Lung microvascular endothelial cell (primary cell): ENCODE results near the gene CTNND1. TPM values are rescaled to one million over a fixed set of nuclear protein-coding genes. Genes with fewer than 3 reads are reported as not detected.
"Not testable (repeated sequence)": the region's sequence is repeated elsewhere in the genome, so short reads cannot be mapped to it uniquely, and the experiment has no call there.

ENCODE experiments used
- DNase-seq, 2 donors: peaks; one replicate each; pipeline versions ENCODE4 v3.0.0 to v3.0.0-alpha.2; 2010; ENCODE audit warnings: low read depth in 2 of 2
- total RNA-seq: library from RNA; depleted of rRNA; stranded (reverse); fragments of >200 nt; gene quantifications from 2 replicates; pipeline ENCODE4 v1.2.1, GENCODE V29; 2014

CTNND1 gene
- total RNA-seq, 1 donor from 2014 or later = 212 TPM

DNA sequence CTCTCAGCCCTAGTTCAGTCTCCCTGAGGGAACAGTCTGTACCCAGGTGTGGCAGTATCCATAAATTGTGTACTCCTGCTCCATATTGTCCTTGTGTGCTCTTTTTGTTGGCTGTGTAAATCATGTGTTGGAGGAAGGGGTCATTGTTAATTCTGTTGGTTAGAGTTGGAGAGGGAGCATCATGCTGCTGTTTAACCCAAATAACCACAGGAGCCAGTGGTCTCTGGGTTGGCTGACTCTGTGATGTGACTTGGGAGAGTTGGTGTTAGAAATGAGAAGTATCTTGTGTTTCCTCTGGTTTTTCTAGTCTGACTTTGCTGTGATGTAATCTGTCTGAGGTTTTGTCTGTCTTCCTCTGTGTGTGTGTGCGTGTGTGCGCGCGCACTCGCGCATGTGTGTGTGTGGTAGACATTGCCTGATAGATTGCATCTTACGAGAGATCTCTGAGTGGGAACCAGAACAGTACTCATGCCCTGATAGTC, 30.5 kb downstream of the CTNND1 start:
- DNase-seq = peak in 1 of 2 donors; percentile 85

DNA sequence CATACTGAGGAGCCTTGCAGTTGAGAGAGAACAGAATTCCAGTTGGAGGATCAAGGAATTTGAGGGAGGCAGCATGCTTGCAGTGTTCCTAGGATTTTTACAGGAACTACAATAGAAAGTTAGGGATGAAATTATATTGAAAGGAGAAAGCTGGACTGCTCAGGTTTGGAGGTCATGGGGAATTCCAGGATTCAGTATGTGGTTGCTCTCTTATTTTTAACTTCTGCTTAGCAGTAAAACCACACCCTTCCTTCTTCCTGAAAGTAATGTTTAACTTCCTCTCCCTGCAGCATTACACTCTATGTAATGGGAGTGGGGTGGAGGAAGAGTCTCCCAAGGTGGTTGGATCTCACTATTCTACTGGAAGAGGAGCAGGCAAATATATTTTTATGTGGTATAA, 31.3 kb downstream of the CTNND1 start:
- DNase-seq = peak; percentile 22 to 77

DNA sequence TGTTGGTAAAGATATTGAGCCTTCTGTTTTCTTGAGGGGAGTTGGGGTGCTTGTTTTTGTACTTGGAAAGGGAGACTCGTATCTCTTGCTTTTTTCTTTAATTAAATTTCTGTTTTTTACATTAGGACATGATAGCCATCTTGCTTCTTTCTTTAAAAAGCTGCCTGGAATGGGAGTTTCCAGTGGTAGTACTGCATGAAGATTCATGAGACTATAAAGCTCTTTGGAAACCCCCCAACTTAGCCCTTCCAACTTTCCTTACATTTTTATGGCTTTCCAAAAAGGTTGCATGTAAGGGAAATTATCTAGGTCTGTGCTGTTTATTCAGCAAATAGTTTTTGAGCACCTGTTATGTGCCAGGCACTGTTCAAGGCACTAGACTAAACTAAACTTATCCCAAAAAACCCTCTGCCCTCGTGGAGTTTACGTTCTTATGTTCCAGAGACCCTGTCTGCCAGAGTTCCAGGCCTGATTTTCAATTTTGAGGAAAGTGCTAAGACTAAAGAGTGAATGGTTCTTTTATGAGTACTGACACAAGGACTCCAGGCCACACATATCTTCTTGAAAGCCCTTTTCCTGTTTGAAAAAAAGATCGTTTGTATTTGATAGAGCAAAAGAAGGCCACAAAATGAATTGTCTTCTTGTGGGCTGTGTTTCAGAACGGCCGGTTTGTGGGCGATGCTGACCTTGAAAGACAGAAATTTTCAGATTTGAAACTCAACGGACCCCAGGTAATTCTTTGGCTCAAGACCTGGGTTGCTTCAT, 31.9 kb downstream of the CTNND1 start:
- DNase-seq = no peak

DNA sequence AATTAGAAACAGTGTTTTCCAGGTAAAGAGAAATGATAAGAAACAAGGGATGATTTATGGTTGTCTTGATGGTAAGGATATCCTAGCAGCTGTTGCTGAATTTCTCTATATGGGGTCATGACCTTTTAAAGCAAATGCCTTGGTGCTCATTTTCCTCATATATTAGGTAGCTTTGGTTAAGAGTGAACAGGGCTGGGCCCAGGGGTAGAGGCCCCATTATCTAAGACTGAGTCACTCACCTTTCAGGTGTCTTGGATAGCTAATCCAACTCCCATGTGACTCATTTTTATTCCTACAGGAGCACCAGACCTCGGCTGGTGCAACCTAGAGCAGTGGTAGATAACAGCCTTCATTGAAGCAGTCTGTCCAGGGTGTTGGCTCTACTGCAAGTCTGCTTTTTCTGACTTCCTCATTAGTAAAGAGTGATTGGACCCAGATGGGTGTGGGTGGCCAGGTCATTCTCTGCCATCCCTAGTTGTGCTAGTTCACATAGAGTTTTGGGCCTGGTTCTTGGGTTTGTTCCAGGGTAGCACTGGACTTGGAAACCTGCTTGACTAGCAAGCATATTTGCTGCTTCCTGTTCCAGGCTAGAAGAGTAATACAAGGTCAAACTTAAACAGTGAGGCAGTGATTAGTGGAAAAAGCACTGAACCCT, 37.4 kb downstream of the CTNND1 start:
- DNase-seq = peak; percentile 35 to 72

DNA sequence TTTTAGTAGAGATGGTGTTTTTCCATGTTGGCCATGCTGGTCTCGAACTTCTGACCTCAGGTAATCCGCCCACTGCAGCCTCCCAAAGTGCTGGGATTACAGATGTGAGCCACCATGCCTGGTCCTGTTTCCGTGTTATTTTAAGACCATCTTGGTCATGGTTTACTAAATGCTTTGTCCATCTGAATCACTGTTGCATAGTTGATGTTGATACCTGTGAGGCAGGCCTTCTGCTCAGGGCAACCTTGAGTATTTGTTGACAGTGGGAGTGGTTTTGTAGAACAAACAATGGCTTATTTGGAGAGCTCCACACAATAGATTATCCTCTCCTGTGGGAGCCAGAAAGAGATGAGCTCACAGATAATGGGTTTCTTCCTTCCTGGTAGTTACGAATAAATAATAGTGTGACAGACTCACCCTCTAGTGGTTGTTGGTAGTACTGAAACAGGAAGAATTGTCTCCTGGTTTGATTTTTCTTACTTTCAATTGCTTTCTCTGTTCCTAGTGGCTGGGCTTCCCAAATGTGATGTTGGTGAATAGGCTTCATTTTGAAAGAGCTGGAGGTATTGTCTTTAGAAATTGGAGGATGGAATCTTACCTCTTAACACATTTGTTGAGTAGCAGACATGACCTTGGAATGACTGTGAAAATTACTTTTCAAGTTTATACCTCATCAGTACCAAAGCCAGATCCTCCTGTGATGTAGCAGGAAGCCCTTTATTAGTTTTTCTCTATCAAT, 39.0 kb downstream of the CTNND1 start:
- DNase-seq = peak; percentile 85 to 90

DNA sequence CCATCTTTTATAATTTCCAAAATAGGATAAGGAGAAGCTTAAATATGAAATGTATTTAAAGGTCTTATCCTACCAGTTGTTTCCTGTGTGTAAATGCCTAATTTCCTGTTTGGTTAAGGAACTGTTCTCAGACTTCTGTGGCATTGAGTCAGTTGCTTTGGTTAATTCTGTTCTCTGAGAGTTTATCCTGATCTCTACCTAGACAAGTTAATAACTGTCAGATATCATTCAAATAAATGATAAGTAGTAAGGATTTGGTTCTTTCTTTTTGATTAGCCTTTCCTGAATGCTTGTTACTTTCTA, 39.5 kb downstream of the CTNND1 start:
- peak in 1 of 2 donors; percentile 77 for DNase-seq

DNA sequence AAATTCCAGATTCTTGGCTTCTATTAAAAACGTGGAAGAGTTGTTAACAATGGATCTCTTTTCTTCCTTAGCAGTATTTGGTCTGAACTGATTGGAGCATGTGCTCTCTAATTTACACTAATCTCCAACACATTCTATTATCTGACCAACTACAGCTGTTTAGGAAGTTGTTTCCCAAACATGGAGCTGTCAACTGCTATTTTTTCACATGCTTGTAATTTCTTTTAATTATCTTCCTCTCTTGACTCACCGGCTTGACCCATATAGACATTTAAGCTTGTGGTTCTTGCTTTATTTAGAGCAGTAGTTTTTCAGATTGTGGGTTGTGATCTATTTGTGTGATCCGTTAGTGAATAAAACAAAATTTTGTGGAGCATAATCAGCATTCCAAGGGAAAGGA, 40.8 kb downstream of the CTNND1 start:
- DNase-seq = no peak

DNA sequence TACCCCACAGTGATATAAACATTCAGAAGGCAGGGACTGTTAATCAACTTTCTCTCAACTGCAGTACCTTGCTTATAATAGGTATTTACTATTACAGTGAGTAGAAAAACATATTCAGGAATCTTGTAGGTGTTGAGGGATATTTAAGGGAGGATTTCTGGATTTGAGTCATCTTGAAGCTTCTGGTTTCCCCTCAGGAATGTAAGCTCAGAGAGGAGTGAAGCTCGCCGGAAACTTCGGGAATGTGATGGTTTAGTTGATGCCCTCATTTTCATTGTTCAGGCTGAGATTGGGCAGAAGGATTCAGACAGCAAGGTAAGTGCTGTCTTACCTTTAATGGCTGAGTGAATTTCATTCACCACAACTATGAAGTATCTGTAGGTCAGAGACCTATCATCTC, 42.9 kb downstream of the CTNND1 start:
- DNase-seq = no peak

DNA sequence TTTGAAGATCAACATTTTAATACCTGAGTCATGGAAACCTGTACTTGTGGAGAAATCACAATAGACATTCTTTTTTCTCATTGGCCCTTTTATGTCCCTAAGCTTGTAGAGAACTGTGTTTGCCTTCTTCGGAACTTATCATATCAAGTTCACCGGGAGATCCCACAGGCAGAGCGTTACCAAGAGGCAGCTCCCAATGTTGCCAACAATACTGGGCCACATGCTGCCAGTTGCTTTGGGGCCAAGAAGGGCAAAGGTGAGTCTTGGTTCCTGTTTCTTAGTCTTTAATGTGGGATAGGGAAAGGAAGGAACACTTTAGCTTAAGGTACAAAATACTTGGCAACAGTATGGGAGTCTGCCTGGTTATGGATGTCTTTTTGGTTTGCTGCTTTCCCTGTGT, 44.2 kb downstream of the CTNND1 start:
- no peak for DNase-seq

DNA sequence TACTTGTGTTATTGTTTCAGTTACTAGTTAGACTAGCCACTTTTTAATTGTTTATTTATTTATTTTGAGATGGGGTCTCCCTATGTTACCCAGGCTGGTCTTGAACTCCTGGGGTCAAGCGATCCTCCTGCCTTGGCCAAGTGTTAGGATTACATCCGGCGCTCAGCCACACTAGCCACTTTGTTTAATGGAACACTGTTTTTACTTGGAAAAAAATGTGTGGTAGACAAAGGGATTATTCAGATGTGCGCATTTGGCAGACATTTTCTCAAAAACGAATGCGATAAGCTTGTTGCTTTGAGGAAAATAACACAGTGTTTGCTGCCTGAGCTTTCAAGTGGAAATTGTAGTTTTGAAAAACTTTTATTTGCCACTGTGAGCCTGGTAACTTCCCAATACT, 51.0 kb downstream of the CTNND1 start:
- DNase-seq = no peak

DNA sequence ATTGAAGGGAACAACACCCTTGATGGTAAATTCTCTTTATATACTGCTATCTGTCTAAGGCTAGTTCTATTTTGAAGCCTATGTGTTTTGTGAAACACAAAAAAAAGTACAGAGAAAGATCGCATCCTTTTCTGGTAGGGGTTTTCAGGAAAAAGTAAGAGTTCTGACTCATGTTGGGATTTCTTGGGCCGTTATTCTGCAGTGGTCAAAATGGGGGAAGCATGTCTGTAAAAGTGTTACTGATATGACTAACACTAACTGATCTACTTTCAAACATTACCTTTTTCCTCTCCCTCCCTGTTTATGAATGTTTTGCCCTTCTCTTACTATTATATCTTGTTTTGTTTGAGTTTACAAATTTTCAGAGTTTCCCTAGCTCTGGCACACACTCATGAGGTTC, 53.9 kb downstream of the CTNND1 start:
- no peak for DNase-seq

DNA sequence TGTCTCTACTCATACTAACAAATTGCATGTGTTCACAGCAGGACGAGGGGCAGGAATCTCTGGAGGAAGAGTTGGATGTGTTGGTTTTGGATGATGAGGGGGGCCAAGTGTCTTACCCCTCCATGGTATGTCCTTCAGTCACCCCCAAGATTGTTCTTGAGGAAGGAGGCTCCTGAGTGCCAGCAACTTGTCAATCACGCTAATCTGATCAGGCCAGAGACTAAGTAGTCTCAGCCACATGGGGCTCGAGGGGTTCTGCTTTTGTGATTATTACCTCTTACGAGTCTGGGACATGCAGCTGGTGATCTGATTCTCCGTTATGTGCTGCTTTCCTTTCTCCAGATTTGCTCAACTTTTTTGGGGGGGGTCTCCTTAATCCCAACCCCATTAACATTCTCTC, 54.3 kb downstream of the CTNND1 start:
- DNase-seq = no peak

DNA sequence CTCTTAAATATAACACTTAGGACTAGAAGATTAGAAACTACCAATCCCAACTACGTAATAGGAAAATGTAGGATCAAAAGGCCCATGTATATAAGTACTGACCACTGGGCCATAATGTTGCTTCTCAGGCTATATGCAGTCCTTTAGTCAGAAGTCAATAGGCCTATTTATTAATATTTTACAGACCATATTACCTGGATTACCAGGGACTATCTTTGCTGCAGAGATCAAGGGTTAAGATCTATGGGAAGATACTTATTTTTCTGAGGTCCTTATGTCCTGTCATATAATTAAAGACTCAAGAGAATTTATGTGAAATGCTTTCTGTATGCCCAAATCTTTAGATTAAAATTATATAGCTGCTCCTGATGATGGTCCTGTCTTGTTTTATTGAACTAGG, 57.2 kb downstream of the CTNND1 start:
- DNase-seq = no peak

DNA sequence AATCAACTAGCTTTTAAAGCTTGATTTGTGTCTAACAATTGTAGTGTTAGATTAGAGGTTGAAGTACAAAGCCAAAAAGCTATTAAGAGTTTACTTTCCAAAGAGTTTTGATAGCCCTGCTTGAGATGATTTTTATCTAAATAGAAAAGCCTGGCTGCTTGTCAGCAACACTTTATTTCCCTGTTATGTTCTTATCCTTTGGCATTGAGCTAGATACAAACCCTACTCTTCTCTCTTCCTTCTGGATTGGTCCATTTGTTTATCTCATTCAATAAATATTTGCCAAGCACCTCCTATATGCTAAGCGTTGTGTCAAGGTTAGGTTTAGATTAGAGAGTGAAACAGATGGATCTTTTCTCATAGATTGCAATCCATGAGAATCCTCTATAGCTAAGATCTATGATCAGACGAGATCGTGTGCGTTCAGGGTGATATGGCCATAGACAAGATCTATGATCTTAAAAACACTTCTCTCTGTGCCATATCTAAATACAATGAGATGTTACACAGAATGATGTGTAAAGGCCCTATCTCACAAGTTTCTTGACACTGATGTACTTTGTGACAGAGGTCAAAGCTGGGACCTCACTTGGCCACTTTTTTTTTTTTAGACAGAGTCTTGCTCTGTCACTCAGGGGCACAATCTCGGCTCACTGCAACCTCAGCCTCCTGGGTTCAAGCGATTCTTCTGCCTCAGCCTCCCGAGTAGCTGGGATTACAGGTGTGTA, 57.8 kb downstream of the CTNND1 start:
- DNase-seq = no peak

DNA sequence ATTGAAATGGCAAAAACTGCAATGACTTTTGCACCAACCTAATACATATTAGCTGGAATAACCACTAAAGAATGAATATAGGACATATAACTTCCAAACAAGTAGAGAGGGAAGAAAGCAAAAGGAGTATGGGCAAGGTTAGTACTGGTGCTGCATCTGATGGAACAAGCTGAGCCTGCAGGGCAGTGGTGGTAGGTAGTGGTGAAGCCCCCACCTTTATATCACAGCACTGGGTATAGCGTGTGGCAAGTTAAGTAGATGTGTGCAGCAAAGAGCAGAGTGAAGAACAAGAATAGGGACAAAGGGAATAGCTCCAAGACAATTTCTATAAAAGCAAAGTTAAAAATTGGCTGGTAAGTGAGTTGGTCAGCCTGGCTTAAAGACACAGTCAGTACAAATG, 62.3 kb downstream of the CTNND1 start:
- DNase-seq = no peak

DNA sequence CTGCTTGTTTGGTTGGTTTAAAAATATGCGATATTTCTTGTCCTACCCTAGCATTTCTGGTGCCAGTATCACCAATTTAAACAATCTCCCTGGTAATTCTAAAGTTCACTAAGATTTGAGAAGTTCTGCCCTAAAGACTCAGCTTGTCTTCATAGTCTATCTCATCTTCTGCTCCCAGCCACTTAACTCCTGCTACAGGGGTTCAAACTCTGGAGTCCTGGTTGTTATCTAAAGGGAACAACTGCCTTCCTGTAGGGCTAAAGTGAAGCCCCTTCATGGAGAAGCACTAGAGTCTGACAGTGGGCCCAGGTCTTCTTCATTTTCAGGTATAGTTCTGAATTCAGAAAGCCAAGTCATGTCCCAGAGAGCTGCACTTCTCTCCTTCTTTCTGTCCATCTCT, 73.2 kb downstream of the CTNND1 start:
- DNase-seq = no peak

DNA sequence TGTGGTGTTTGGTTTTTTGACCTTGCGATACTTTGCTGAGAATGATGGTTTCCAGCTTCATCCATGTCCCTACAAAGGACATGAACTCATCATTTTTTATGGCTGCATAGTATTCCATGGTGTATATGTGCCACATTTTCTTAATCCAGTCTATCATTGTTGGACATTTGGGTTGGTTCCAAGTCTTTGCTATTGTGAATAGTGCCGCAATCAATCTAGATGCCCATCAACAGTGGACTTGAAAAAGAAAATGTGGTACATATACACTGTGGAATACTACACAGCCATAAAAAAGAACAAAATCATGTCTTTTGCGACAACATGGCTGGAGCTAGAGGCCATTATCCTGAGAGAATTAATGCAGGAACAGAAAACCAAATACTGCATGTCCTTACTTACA, 77.0 kb downstream of the CTNND1 start:
- not testable (repeated sequence) for DNase-seq

DNA sequence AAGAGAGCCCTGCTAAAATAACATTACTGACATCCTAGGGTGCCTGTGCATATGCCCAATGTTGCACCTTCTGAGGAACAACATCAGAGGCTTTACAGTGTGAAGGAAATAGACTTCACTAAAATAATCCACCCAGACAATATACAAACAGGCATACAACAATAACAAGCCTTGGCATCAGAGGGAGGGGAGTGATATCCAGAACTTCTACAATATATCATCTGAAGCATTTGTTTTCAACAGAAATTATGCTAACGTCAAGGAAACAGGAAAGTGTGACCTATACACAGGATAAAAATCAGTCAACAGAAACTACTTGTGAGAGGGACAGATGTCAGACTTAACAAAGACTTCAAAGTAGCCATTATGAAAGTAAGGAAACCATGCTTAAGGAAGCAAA, 81.3 kb downstream of the CTNND1 start:
- DNase-seq = peak in 1 of 2 donors; percentile 58

DNA sequence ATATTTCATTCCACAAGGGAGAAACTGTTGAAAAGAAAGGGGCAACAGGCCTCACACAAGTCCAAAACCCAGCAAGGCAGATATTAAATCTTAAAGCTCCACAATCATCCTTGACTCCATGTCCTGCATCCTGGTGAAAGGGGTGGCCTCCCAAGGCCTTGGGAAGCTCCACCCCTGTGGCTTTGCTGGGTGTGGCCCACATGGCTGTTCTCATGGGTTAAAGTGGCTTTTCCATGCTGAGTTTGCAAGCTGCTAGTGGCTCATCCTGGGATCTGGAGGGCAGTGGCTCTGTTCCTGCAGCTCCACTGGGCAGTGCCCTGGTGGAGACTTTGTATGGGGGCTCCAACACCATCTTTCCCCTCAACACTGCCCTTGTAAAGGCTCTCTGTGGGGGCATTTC, 106.4 kb downstream of the CTNND1 start:
- DNase-seq = no peak

DNA sequence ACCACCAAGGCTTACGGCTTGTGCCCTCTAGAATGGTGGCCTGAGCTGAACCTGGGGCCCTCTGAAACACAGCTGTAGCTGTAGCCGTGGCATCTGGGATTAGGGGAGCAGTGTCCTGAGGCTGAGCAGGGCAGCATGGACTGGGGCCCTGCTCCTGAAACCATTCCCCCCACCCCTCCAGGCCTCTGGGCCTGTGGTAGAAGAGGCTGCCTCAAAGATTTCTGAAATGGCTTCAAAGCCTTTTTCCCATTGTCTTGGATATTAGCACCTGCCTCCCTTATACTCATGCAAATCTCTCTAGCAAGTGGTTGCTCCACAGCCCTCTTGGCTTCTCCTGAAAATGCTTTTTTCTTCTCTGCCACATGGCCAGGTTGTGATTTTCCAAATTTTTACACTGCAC, 106.9 kb downstream of the CTNND1 start:
- DNase-seq = no peak
